ENCODE measurements around the gene PTPN18.
A peak's percentile ranks its signal among the peaks of the same experiment; 100 is the strongest.

Gene PTPN18

GRCh38 chr2:130341562-130342019 is 14.3 kb upstream of the PTPN18 start:
- no peak for DNase-seq

- DNase-seq: peak; percentile 79 to 90
Measured at GRCh38 chr2:130342020-130342532, 13.8 kb upstream of the PTPN18 start.

- peak; percentile 90 to 98 for DNase-seq
Measured at GRCh38 chr2:130342533-130343275, 13.2 kb upstream of the PTPN18 start, which contains the start of gene IMP4. Gene IMP4, plus strand, starts transcription at chr2:130342897. Its CDS starts 36 bp downstream, at chr2:130342933.

- no peak for DNase-seq
Measured at GRCh38 chr2:130344578-130344977, 11.3 kb upstream of the PTPN18 start.

GRCh38 chr2:130345091-130345490 is 10.8 kb upstream of the PTPN18 start:
- DNase-seq: no peak

GRCh38 chr2:130345611-130346010 is 10.2 kb upstream of the PTPN18 start:
- no peak for DNase-seq

GRCh38 chr2:130346041-130346740 is 9.7 kb upstream of the PTPN18 start:
- no peak for DNase-seq

- DNase-seq: no peak
Measured at GRCh38 chr2:130346741-130347066, 9.2 kb upstream of the PTPN18 start.

GRCh38 chr2:130347220-130347925 is 8.5 kb upstream of the PTPN18 start:
- DNase-seq: no peak

GRCh38 chr2:130349174-130349573 is 6.7 kb upstream of the PTPN18 start:
- DNase-seq: no peak

- no peak for DNase-seq
Measured at GRCh38 chr2:130351711-130352110, 4.1 kb upstream of the PTPN18 start.

- DNase-seq: no peak
Measured at GRCh38 chr2:130352237-130352636, 3.6 kb upstream of the PTPN18 start.

GRCh38 chr2:130353291-130354138 is 2.3 kb upstream of the PTPN18 start:
- DNase-seq: no peak

GRCh38 chr2:130354139-130354428 is 1.8 kb upstream of the PTPN18 start:
- DNase-seq: no peak

- no peak for DNase-seq
Measured at GRCh38 chr2:130355172-130355577, 681 bp upstream of the PTPN18 start.

GRCh38 chr2:130357864-130358263 is 2.0 kb downstream of the PTPN18 start:
- no peak for DNase-seq

- no peak for DNase-seq
Measured at GRCh38 chr2:130358420-130359350, 2.8 kb downstream of the PTPN18 start.

GRCh38 chr2:130359466-130359865 is 3.6 kb downstream of the PTPN18 start:
- no peak for DNase-seq

GRCh38 chr2:130363479-130363878 is 7.6 kb downstream of the PTPN18 start:
- DNase-seq: no peak

GRCh38 chr2:130365075-130365474 is 9.2 kb downstream of the PTPN18 start:
- no peak for DNase-seq

GRCh38 chr2:130365963-130366362 is 10.1 kb downstream of the PTPN18 start:
- DNase-seq: no peak

- no peak for DNase-seq
Measured at GRCh38 chr2:130366720-130367119, 10.9 kb downstream of the PTPN18 start.
